Liver (tissue), 9 donors: ENCODE measurements around the gene MAN1A2. TPM values are rescaled to one million over a fixed set of nuclear protein-coding genes. Genes with fewer than 3 reads are reported as not detected.

Source experiments
- DNase-seq: peaks from one replicate; pipeline ENCODE4 v3.0.0-alpha.2; 2017; ENCODE audit warnings: low spot score
- H3K27ac ChIP-seq, 2 donors: one replicate each; pipeline ENCODE4 v1.7.0; 2013; ENCODE audit warnings: inconsistent platforms in 2 of 2, low read length in 2 of 2, control low read depth in 1 of 2, low read depth in 1 of 2, mild to moderate bottlenecking in 1 of 2
- H3K27me3 ChIP-seq, 4 donors: one replicate each; pipeline versions ENCODE4 v1.6.1 to v1.7.0; 2013; ENCODE audit warnings: low read length in 3 of 4, inconsistent platforms in 1 of 4, mild to moderate bottlenecking in 1 of 4, moderate library complexity in 1 of 4; ENCODE audit not compliant: control insufficient read depth in 4 of 4, insufficient read depth in 4 of 4
- H3K36me3 ChIP-seq, 4 donors: one replicate each; pipeline versions ENCODE4 v1.6.1 to v1.7.0; 2013; ENCODE audit warnings: low read length in 3 of 4, mild to moderate bottlenecking in 3 of 4, low read depth in 1 of 4, moderate library complexity in 1 of 4; ENCODE audit not compliant: control insufficient read depth in 4 of 4, insufficient read depth in 3 of 4
- H3K4me1 ChIP-seq, 4 donors: one replicate each; pipeline versions ENCODE4 v1.6.1 to v1.7.0; 2013; ENCODE audit warnings: low read length in 3 of 4, mild to moderate bottlenecking in 3 of 4, moderate library complexity in 1 of 4; ENCODE audit not compliant: control insufficient read depth in 4 of 4, insufficient read depth in 4 of 4
- H3K4me3 ChIP-seq, 3 donors: one replicate each; pipeline versions ENCODE4 v1.6.1 to v1.7.0; 2013; ENCODE audit warnings: low read length in 3 of 3, control low read depth in 1 of 3, low read depth in 1 of 3, mild to moderate bottlenecking in 1 of 3
- H3K9ac ChIP-seq, 2 donors: one replicate each; pipeline ENCODE4 v1.7.0; 2013; ENCODE audit warnings: low read length in 2 of 2, mild to moderate bottlenecking in 2 of 2, moderate library complexity in 2 of 2, control low read depth in 1 of 2, low read depth in 1 of 2
- H3K9me3 ChIP-seq, 4 donors: one replicate each; pipeline versions ENCODE4 v1.6.1 to v1.7.0; 2013; ENCODE audit warnings: low read length in 3 of 4; ENCODE audit not compliant: control insufficient read depth in 4 of 4
- CTCF ChIP-seq: fragments of 150-350 bp; IDR thresholded peaks from 2 replicates; pipeline ENCODE4 v1.5.1; 2017; ENCODE audit warnings: improper control_type of control experiment, low read depth, low read length; ENCODE audit not compliant: missing input control
- EGR1 ChIP-seq, 2 donors: IDR thresholded peaks; 2 replicates each; pipeline ENCODE4 v1.6.1; 2016 to 2018; ENCODE audit warnings: antibody characterized with exemption in 2 of 2, low read depth in 2 of 2
- FOXA1 ChIP-seq: IDR thresholded peaks from 2 replicates; pipeline ENCODE4 v1.6.1; 2016; ENCODE audit warnings: antibody characterized with exemption
- GABPA ChIP-seq, 2 donors: IDR thresholded peaks in 1 of 2; conservative IDR thresholded peaks in 1 of 2; 2 replicates each; pipeline ENCODE4 v1.6.1; 2016; ENCODE audit warnings: antibody characterized with exemption in 2 of 2, mild to moderate bottlenecking in 1 of 2, moderate library complexity in 1 of 2
- HNF4A ChIP-seq, 2 donors: conservative IDR thresholded peaks; 2 replicates each; pipeline ENCODE4 v1.6.1; 2016; ENCODE audit warnings: antibody characterized with exemption in 2 of 2, mild to moderate bottlenecking in 2 of 2
- HNF4G ChIP-seq: IDR thresholded peaks from 2 replicates; pipeline ENCODE4 v1.6.1; 2016; ENCODE audit warnings: antibody characterized with exemption
- JUND ChIP-seq, 2 donors: IDR thresholded peaks; 2 replicates each; pipeline ENCODE4 v1.6.1; 2016; ENCODE audit warnings: antibody characterized with exemption in 2 of 2
- MAX ChIP-seq: IDR thresholded peaks from 2 replicates; pipeline ENCODE4 v1.6.1; 2016; ENCODE audit warnings: antibody characterized with exemption
- REST ChIP-seq: IDR thresholded peaks from 2 replicates; pipeline ENCODE4 v1.6.1; 2016; ENCODE audit warnings: antibody characterized with exemption, mild to moderate bottlenecking
- RXRA ChIP-seq, 2 donors: IDR thresholded peaks; 2 replicates each; pipeline ENCODE4 v1.6.1; 2017 to 2018; ENCODE audit warnings: antibody characterized with exemption in 2 of 2, mild to moderate bottlenecking in 1 of 2
- SP1 ChIP-seq: IDR thresholded peaks from 2 replicates; pipeline ENCODE4 v1.6.1; 2018; ENCODE audit warnings: antibody characterized with exemption, mild to moderate bottlenecking
- TAF1 ChIP-seq: conservative IDR thresholded peaks from 2 replicates; pipeline ENCODE4 v1.6.1; 2016; ENCODE audit warnings: antibody characterized with exemption, mild to moderate bottlenecking
- YY1 ChIP-seq: IDR thresholded peaks from 2 replicates; pipeline ENCODE4 v1.6.1; 2016; ENCODE audit warnings: antibody characterized with exemption, mild to moderate bottlenecking
- WGBS: extraction: QIAGEN DNeasy Blood & Tissue Kit; methylation state at CpG from one replicate; pipeline ENCODE4 v1.1.7; 2013; 5-methylcytosine and 5-hydroxymethylcytosine counted together
- polyA plus RNA-seq, 2 donors: library from polyadenylated mRNA; stranded (reverse) in 1 of 2; unstranded in 1 of 2; fragments of 200-250 nt in 1 of 2; fragments of >200 nt in 1 of 2; fragmentation: Nextera tagmentation in 1 of 2; extraction: Ambion mirVana in 1 of 2; gene quantifications; one replicate each; pipeline versions ENCODE4 v1.2.1 to v1.2.3, GENCODE V29; 2013 to 2015
- total RNA-seq, 2 donors: library from RNA; depleted of rRNA; stranded (reverse); fragments of >200 nt; gene quantifications; one replicate each; pipeline ENCODE4 v1.2.3, GENCODE V29; 2014
- donor health status: healthy.
- donor health status: healthy.
- donor health status: healthy.
- donor health status: healthy.
- donor health status: healthy.

Gene MAN1A2
- total and polyA plus RNA-seq, 4 donors: 10.9 to 58.7 (median 25.1) TPM

- no peak for TF ChIP-seq HNF4G
- no peak for TF ChIP-seq CTCF
- no peak for TF ChIP-seq SP1
- TF ChIP-seq HNF4A (conservative IDR thresholded peaks at IDR 0.05): no peak
- no peak for TF ChIP-seq GABPA (IDR thresholded peaks at IDR 0.05 in 1 of 2, conservative IDR thresholded peaks at IDR 0.05 in 1 of 2)
- TF ChIP-seq RXRA (IDR thresholded peaks at IDR 0.05): no peak
- TF ChIP-seq REST: no peak
- H3K4me1 ChIP-seq: peaks cover 0 to 7% (median 0%) of the 10 kb centered on the region in 4 donors
- no peak overlapping the region for H3K4me3 ChIP-seq
- H3K9ac ChIP-seq: no peak overlapping the region
- no peaks in the 10 kb centered on the region for H3K9me3 ChIP-seq
- peak; percentile 25 for DNase-seq
- H3K27me3 ChIP-seq: no peaks in the 10 kb centered on the region
- H3K36me3 ChIP-seq: no peaks in the 10 kb centered on the region
- 97% methylated on average over 10 of the region's 10 CpGs for WGBS
- H3K27ac ChIP-seq: no peak overlapping the region
Observed at GRCh38 chr1:117567435-117567834, 200.2 kb downstream of the MAN1A2 start.

GRCh38 chr1:117567976-117568375 lies 200.7 kb downstream of the MAN1A2 start:
- DNase-seq: peak; percentile 23
- Histone ChIP-seq H3K36me3 (no peaks in the 10 kb centered on the region), H3K27me3 (no peaks in the 10 kb centered on the region), H3K27ac (no peak overlapping the region), H3K9ac (no peak overlapping the region), H3K4me3 (no peak overlapping the region), H3K9me3 (no peaks in the 10 kb centered on the region), H3K4me1 (peaks cover 0 to 3% (median 0%) of the 10 kb centered on the region in 4 donors)
- no peak for TF ChIP-seq YY1
- no peak for TF ChIP-seq JUND (IDR thresholded peaks at IDR 0.05)
- TF ChIP-seq FOXA1: no peak
- TF ChIP-seq CTCF: no peak
- TF ChIP-seq GABPA (IDR thresholded peaks at IDR 0.05 in 1 of 2, conservative IDR thresholded peaks at IDR 0.05 in 1 of 2): no peak
- TF ChIP-seq EGR1 (IDR thresholded peaks at IDR 0.05; ENCODE audit: low read depth in 2 of 2): no peak
- TF ChIP-seq MAX: no peak
- no peak for TF ChIP-seq TAF1
- TF ChIP-seq HNF4G: no peak
- 86% methylated on average over 3 of the region's 3 CpGs for WGBS
